Left kidney (tissue), 8 donors: ENCODE results near the gene CD99. TPM values are rescaled to one million over a fixed set of nuclear protein-coding genes. Genes with fewer than 3 reads are reported as not detected.

Source experiments
- DNase-seq: peaks from one replicate; pipeline ENCODE4 v3.0.0-alpha.2; 2013
- long read RNA-seq, 8 donors: transcript quantifications; one replicate each; lab custom pipeline, GENCODE V29; 2026
- polyA plus RNA-seq: library from polyadenylated mRNA; unstranded; fragments of 120-200 nt; gene quantifications from one replicate; pipeline ENCODE4 v1.2.1, GENCODE V29; 2013; ENCODE audit not compliant: insufficient read length

CD99 gene
- 178 TPM for polyA plus RNA-seq
- long read RNA-seq, donor 1, transcript CD99-205 (10 exons, 1,291 nt), result major isoform, 69 of 106 reads
- long read RNA-seq, donor 1, transcript CD99-212 (10 exons, 1,089 nt), result minor isoform, 12 of 106 reads
- long read RNA-seq, donor 1, transcript CD99-215 (3 exons, 583 nt), result minor isoform, 5 of 106 reads
- long read RNA-seq, donor 1, partial matches to known transcripts, result 11 of 106 reads
- long read RNA-seq, donor 1, other reads (novel, unspliced or antisense), result 0 of 106 reads
- long read RNA-seq, donor 2, transcript CD99-205 (10 exons, 1,291 nt), result major isoform, 55 of 67 reads
- long read RNA-seq, donor 2, partial matches to known transcripts, result 5 of 67 reads
- long read RNA-seq, donor 2, other reads (novel, unspliced or antisense), result 0 of 67 reads
- long read RNA-seq, donor 3, transcript CD99-212 (10 exons, 1,089 nt), result minor isoform, 6 of 184 reads
- long read RNA-seq, donor 3, transcript CD99-205 (10 exons, 1,291 nt), result major isoform, 60 of 184 reads
- long read RNA-seq, donor 3, transcript CD99-214 (2 exons, 1,278 nt), result minor isoform, 5 of 184 reads
- long read RNA-seq, donor 3, partial matches to known transcripts, result 107 of 184 reads
- long read RNA-seq, donor 3, other reads (novel, unspliced or antisense), result 0 of 184 reads
- long read RNA-seq, donor 4, partial matches to known transcripts, result 0 of 7 reads
- long read RNA-seq, donor 4, other reads (novel, unspliced or antisense), result 0 of 7 reads
- long read RNA-seq, donor 5, transcript CD99-205 (10 exons, 1,291 nt), result major isoform, 134 of 338 reads
- long read RNA-seq, donor 5, transcript CD99-212 (10 exons, 1,089 nt), result minor isoform, 12 of 338 reads
- long read RNA-seq, donor 5, partial matches to known transcripts, result 179 of 338 reads
- long read RNA-seq, donor 5, other reads (novel, unspliced or antisense), result 6 of 338 reads
- long read RNA-seq, donor 6, transcript CD99-215 (3 exons, 583 nt), result minor isoform, 7 of 99 reads
- long read RNA-seq, donor 6, transcript CD99-205 (10 exons, 1,291 nt), result major isoform, 66 of 99 reads
- long read RNA-seq, donor 6, transcript CD99-212 (10 exons, 1,089 nt), result minor isoform, 10 of 99 reads
- long read RNA-seq, donor 6, partial matches to known transcripts, result 12 of 99 reads
- long read RNA-seq, donor 6, other reads (novel, unspliced or antisense), result 0 of 99 reads
- long read RNA-seq, donor 7, transcript CD99-204 (9 exons, 892 nt), result minor isoform, 6 of 165 reads
- long read RNA-seq, donor 7, transcript CD99-205 (10 exons, 1,291 nt), result major isoform, 111 of 165 reads
- long read RNA-seq, donor 7, transcript CD99-212 (10 exons, 1,089 nt), result minor isoform, 24 of 165 reads
- long read RNA-seq, donor 7, partial matches to known transcripts, result 17 of 165 reads
- long read RNA-seq, donor 7, other reads (novel, unspliced or antisense), result 0 of 165 reads
- long read RNA-seq, donor 8, transcript CD99-205 (10 exons, 1,291 nt), result major isoform, 38 of 66 reads
- long read RNA-seq, donor 8, partial matches to known transcripts, result 26 of 66 reads
- long read RNA-seq, donor 8, other reads (novel, unspliced or antisense), result 0 of 66 reads

- peak; percentile 70 for DNase-seq
These were observed at the start of gene CD99 for GRCh38 chrX:2690856-2691542. Gene CD99 (plus strand): TSS chrX:2691295. CDS start chrX:2691361, 66 bp downstream.

- no peak for DNase-seq
These were observed 48.9 kb upstream of the CD99 start for GRCh38 chrX:2642146-2642545.

- DNase-seq, result no peak
These were observed 48.3 kb upstream of the CD99 start for GRCh38 chrX:2642791-2643190.

- no peak for DNase-seq
These were observed 47.2 kb upstream of the CD99 start for GRCh38 chrX:2643880-2644279.

- no peak for DNase-seq
These were observed 45.5 kb upstream of the CD99 start for GRCh38 chrX:2645563-2645962.

- no peak for DNase-seq
These were observed 43.5 kb upstream of the CD99 start for GRCh38 chrX:2647627-2648026.

GRCh38 chrX:2650037-2650436 is 41.1 kb upstream of the CD99 start:
- DNase-seq, result no peak

GRCh38 chrX:2650865-2651264 is 40.2 kb upstream of the CD99 start:
- DNase-seq, result no peak

GRCh38 chrX:2652106-2652505 is 39.0 kb upstream of the CD99 start:
- no peak for DNase-seq

- no peak for DNase-seq
These were observed 36.4 kb upstream of the CD99 start for GRCh38 chrX:2654436-2655340.

- DNase-seq, result no peak
These were observed 34.7 kb upstream of the CD99 start for GRCh38 chrX:2656257-2656836.

GRCh38 chrX:2657532-2658113 is 33.5 kb upstream of the CD99 start:
- DNase-seq, result no peak

GRCh38 chrX:2658585-2659292 is 32.4 kb upstream of the CD99 start:
- no peak for DNase-seq

GRCh38 chrX:2662586-2662985 is 28.5 kb upstream of the CD99 start:
- no peak for DNase-seq

GRCh38 chrX:2664502-2664901 is 26.6 kb upstream of the CD99 start:
- DNase-seq, result peak; percentile 30

GRCh38 chrX:2665387-2666304 is 25.4 kb upstream of the CD99 start:
- DNase-seq, result no peak

- DNase-seq, result no peak
These were observed 24.6 kb upstream of the CD99 start for GRCh38 chrX:2666491-2666890.
